Measurements from ENCODE around the gene DNAJC16.
A peak's percentile ranks its signal among the peaks of the same experiment; 100 is the strongest.

DNAJC16 gene

GRCh38 chr1:15492596-15492995, 34.1 kb upstream of the DNAJC16 start:
- TF ChIP-seq, protein P1, sequence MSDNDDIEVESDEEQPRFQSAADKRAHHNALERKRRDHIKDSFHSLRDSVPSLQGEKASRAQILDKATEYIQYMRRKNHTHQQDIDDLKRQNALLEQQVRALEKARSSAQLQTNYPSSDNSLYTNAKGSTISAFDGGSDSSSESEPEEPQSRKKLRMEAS (IDR thresholded peaks at IDR 0.05; ENCODE audit: low read depth, low read length): no peak
- no peak for TF ChIP-seq MYC (IDR thresholded peaks at IDR 0.05; ENCODE audit: low read depth, low read length)
- TF ChIP-seq CTCF (IDR thresholded peaks at IDR 0.05; ENCODE audit: low read depth, low read length): no peak
- TF ChIP-seq POLR2A (IDR thresholded peaks at IDR 0.05; ENCODE audit: extremely low read depth, insufficient read length): no peak
- no peak for DNase-seq (ENCODE audit: low read depth)
- no peak overlapping the region for H3K4me3 ChIP-seq (ENCODE audit: low read depth, low read length)

GRCh38 chr1:15493869-15494390, 32.7 kb upstream of the DNAJC16 start:
- H3K4me3 ChIP-seq (ENCODE audit: low read depth, low read length): no peak overlapping the region
- no peak for DNase-seq (ENCODE audit: low read depth)
- TF ChIP-seq, protein P1 (IDR thresholded peaks at IDR 0.05; ENCODE audit: low read depth, low read length): no peak
- no peak for TF ChIP-seq POLR2A (IDR thresholded peaks at IDR 0.05; ENCODE audit: extremely low read depth, insufficient read length)
- no peak for TF ChIP-seq CTCF (IDR thresholded peaks at IDR 0.05; ENCODE audit: low read depth, low read length)
- TF ChIP-seq MYC (IDR thresholded peaks at IDR 0.05; ENCODE audit: low read depth, low read length): no peak

GRCh38 chr1:15500184-15501178, 26.2 kb upstream of the DNAJC16 start:
- no peak overlapping the region for H3K4me3 ChIP-seq (ENCODE audit: low read depth, low read length)
- DNase-seq (ENCODE audit: low read depth): no peak
- no peak for TF ChIP-seq POLR2A (IDR thresholded peaks at IDR 0.05; ENCODE audit: extremely low read depth, insufficient read length)
- no peak for TF ChIP-seq CTCF (IDR thresholded peaks at IDR 0.05; ENCODE audit: low read depth, low read length)
- TF ChIP-seq MYC (IDR thresholded peaks at IDR 0.05; ENCODE audit: low read depth, low read length): no peak
- TF ChIP-seq, protein P1 (IDR thresholded peaks at IDR 0.05; ENCODE audit: low read depth, low read length): no peak

DNA sequence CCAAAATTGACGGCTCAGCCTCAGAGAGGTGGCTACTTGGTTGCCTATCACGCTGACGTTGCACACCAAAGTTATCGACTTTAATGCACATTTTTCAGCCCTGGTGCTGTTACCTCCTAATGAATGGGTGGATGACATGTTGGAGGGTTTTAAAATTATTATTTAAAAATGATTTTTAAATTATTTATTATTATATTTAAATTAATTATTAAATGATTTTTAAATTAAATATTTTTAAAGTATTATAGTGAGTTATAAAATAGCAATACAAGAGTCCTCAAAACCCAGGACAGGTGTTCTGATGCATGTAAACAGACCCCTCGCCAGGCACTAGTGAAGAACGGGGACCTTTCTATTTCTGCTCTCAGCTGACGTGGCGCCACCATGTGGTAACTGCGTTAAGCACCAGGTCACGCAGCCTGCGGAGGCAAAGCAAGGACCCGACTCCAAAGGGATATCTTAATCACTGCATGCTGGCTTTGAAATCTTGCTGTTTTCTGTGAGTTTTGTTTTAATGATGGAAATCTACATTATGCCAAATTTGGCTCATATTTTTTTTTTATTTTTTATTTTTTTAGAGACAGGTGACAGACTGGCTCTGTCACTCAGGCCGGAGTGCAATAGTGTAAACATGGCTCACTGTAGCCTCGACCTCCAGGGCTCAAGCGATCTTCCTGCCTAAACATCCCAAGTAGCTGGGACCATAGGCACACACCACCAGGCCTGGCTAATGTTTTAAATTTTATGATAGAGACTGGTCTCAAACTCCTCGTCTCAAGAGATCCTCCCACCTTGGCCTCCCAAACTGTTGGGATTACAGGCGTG, 25.2 kb upstream of the DNAJC16 start:
- H3K4me3 ChIP-seq (ENCODE audit: low read depth, low read length): no peak overlapping the region
- peak; percentile 86 for TF ChIP-seq CTCF (IDR thresholded peaks at IDR 0.05; ENCODE audit: low read depth, low read length)
- TF ChIP-seq, protein P1 (IDR thresholded peaks at IDR 0.05; ENCODE audit: low read depth, low read length): peak; percentile 76
- TF ChIP-seq MYC (IDR thresholded peaks at IDR 0.05; ENCODE audit: low read depth, low read length): peak; percentile 69; the same call in 1 of the 2 replicates
- TF ChIP-seq POLR2A (IDR thresholded peaks at IDR 0.05; ENCODE audit: extremely low read depth, insufficient read length): no peak
- peak; percentile 69 for DNase-seq (ENCODE audit: low read depth)

DNA sequence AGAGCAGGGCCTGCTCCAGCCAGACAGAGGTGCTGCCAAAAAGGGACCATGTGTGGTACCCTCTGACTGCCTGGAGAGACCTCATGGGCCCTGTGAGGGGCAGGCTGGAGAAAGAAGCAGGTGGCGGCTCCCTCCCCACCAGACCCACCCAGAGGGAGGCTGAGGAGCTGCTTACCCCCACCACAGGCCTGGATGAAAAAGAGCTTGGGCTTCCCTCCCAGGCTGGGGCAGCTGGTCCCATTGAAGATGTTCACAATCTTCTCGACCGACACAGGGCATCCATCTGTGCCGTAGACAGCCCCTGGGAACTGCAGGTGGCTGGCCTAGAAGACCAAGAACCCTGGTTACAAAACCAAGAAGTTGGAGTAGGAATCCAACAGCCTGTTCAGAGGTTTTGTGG, 22.2 kb upstream of the DNAJC16 start:
- H3K4me3 ChIP-seq (ENCODE audit: low read depth, low read length): no peak overlapping the region
- TF ChIP-seq POLR2A (IDR thresholded peaks at IDR 0.05; ENCODE audit: extremely low read depth, insufficient read length) (no peak), CTCF (IDR thresholded peaks at IDR 0.05; ENCODE audit: low read depth, low read length) (no peak), MYC (IDR thresholded peaks at IDR 0.05; ENCODE audit: low read depth, low read length) (no peak)
- TF ChIP-seq, protein P1 (IDR thresholded peaks at IDR 0.05; ENCODE audit: low read depth, low read length): no peak

More for the DNA sequence above, 22.2 kb upstream of the DNAJC16 start:
- no peak for DNase-seq (ENCODE audit: low read depth)

Data from NB4 (cell line).